HG03108 (cell line): Measurements from ENCODE around the gene GCN1.

Experiments used
- ATAC-seq: cut with Tn5 transposase; IDR thresholded peaks from one replicate; pipeline ENCODE4 v1.9.1; 2021; ENCODE audit warnings: moderate library complexity; ENCODE audit not compliant: unreplicated experiment

GCN1 gene

GRCh38 chr12:120229071-120229486, 34.6 kb upstream of the GCN1 start:
- ATAC-seq: no peak

DNA sequence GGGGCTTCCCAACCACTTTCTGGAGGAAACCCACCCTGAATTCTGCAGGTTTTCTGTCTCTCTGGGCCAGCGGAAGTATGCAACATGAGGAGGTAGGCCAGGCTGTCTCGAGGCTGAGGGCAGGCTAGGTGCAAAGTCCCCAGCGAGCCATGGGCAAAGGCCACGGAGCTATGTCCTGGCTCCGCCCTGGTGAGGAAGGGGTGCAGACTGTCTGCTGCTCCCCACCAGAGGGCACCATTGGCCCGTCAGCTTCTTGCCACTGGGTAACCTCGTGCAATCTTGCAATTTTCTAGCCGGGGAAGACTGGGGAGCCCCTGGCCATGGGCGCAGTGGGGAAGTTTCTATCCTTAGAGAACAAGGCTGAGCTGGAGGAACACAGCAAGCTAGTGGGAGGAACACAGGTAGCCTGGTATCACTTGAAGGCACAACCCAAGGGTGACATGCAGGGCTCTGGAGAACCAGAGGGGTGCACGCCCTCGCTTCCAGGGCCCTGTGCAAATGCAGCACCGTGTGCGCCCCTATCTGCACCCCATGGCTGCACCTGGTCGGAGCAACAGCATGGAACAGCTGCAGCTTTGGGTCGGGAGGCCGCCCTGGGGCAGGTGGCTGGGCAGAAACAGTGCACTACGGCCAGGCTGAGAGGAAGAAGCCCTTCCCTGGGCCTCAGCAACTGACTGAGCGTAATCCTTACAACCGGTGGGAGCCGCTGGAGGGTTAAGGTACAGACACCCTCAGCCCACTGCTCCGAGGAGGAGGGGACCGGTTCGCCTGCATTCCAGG, 34.0 kb upstream of the GCN1 start:
- ATAC-seq: no peak

- no peak for ATAC-seq
Measured at GRCh38 chr12:120228041-120228290, 33.5 kb upstream of the GCN1 start.

- no peak for ATAC-seq
Measured at GRCh38 chr12:120227233-120228040, 32.9 kb upstream of the GCN1 start.

DNA sequence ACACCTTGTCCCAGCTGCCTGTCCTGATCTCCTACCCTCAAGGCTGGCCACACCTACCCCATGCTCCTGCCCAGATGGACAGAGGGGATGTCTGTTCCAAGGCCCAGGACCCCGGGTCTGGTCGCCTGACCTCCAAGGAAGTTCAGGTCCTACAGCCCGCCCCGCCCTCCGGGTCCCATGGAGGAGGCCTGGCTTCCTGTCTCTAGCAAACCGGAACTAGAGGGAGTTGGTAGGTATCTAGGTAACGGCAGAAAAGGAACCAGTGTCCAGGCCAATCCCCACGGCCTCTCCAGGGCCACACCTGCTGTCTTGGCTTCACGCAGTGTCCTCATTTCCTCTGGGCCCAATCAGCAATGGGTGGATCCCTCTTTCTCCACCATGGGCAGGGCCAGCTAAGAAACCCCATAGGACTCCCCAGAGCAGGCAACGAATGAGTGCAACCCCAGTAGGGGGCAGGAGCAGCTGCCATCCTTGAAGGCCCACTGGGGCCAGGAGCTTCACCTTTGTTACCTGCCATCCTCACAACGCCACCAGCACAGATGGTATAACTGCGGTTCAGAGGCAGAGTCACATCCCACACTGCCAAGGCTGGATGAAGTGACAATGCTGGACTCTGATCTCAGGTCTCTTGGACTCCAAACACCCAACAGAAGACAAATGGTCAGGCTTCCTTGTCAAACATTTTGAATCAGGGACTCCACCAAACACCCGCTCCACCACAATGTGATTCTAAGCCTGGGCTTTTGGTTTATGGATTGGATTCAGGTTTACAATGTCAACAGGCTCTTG, 31.5 kb upstream of the GCN1 start:
- no peak for ATAC-seq

DNA sequence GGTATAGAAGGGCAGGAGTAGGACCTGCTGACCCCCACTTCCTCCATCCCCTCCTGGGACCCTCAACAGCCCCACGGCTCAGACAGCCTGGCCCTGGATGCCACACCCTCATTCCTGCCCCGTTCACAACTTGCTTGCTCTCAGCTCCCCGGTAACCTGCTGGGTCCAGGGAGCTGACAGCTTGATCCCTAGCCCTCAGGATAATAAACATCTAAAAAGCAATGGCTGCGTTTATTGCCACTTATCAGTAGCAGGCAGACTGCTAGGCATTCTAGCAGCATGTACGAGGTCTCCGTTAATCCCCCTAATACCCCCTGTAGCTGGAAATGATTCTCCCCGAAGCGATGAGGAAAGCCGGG, 30.7 kb upstream of the GCN1 start:
- no peak for ATAC-seq

- ATAC-seq: no peak
Measured at GRCh38 chr12:120224304-120225199, 30.0 kb upstream of the GCN1 start.

DNA sequence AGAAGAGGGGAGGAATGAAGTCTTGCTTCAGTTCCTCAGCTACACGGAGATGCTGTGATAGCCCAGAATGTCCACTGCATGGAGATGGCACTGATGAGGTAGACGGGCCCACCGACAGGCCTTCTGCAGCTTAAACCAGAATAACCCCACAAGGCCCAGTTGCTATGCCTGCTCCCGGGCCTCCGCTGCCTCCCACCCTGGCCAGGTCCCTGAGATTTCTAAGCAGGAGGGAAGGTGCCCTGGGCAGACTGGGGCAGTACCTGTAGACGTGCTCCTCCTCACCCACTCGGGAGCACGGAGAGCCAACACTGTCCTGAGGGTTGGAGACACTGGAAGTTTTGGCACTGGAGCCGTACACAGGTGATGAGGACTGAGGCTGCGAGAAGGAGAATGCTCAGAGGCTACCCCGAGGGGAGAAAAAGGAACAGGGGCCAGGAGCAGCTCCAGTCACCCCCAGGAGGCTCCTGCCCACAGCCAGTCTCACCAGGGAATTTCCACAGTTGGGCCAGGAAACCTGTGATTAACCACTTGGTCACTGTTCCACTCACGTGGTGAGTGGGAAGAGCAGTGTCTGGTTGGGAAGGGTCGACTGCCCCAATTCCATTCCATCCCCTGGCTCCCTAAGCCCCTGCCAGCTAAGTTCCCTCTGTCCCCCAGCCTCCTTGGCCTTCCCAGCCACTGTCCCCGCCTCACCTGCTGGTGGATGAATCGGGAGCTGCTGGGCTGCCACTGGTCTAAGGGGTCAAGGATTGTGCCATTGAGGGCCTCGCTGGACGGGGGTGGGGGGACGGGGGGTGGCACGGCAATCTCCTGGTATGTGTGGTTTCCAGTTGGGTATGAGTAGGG, 29.2 kb upstream of the GCN1 start:
- ATAC-seq: no peak

DNA sequence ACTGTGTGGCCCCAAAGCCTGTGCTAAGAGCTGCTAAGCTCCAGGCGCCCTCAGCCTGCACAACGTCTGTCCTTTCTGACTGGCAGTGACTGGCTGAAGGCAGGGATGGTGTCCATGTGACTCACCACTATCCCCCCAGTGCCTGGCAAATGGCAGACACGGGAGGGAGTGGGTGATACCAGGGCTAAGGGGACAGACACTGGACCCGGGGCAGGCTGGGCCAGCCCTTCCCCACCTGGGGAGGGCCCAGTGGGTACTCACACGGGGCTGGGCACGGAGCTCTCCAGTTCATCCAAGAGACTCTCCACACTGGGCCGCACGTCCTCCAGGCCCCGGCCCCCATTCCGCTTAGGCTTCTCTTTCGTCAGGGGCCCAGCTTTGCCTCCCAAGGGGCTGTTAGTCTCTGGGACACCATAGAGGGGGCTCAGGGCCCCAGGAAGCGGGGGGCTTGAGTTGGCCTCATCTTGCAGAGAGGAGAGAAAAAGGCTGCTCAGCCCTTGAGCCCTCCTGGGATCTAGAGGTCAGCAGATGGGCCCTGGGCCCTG, 27.8 kb upstream of the GCN1 start:
- ATAC-seq: no peak

DNA sequence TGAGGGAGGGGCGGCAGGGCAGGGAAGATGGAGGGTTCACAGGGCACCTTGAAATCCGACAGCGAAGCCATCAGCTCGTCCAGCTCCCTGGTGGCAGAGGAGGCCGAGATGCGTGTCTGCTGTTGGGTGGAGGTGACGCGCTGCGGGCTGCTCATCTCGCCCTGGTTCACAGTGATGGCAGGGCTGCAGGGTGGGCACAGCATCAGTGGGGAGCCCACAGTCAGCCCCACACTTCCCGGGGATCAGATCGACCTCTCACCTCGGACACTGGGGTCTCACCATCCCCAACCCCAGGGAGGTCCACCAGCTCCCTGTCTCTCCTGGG, 27.0 kb upstream of the GCN1 start:
- no peak for ATAC-seq

GRCh38 chr12:120220838-120221575, 26.5 kb upstream of the GCN1 start:
- ATAC-seq: no peak

GRCh38 chr12:120218680-120219606, 24.4 kb upstream of the GCN1 start:
- ATAC-seq: no peak

DNA sequence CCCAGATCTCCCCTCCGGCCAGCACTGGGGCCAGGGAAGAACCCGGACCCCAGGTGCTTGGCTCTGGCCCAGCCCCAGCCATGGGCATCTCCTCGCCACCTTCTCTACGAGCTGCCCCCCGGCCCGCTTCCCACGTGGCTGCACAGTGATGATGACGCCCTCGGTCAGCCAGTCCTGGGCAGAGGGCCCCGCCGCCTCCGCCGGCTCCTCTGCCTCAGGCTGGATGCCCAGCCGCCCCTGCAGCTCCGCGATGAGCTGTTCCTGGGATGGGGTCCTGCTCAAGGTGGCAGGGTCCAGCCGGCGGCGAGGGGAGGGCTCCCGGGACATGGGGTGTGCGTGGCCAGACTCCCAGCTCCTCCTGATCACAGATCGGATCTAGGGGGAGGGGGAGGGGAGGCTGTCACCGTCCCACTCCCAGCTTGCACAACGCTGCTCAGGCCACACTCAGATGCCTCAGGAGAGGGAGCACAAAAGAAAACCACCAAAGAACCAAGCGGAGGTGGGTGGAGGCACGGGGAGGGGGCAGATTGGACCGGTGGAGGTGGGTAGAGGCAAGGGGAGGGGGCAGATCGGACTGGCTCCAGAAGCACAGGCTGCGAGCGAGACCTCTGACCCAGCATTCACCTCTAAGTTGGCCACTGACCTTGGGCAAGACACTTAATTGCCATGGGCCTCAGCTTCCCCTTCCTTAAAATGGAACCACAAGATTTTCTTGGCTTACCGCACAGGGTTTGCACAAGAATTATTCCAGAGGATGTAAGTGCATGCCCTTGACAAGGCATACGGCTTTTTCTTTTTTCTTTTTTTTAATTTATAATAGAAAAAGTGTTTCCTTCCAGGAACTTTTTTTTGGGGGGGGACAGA, 22.5 kb upstream of the GCN1 start:
- ATAC-seq: no peak

DNA sequence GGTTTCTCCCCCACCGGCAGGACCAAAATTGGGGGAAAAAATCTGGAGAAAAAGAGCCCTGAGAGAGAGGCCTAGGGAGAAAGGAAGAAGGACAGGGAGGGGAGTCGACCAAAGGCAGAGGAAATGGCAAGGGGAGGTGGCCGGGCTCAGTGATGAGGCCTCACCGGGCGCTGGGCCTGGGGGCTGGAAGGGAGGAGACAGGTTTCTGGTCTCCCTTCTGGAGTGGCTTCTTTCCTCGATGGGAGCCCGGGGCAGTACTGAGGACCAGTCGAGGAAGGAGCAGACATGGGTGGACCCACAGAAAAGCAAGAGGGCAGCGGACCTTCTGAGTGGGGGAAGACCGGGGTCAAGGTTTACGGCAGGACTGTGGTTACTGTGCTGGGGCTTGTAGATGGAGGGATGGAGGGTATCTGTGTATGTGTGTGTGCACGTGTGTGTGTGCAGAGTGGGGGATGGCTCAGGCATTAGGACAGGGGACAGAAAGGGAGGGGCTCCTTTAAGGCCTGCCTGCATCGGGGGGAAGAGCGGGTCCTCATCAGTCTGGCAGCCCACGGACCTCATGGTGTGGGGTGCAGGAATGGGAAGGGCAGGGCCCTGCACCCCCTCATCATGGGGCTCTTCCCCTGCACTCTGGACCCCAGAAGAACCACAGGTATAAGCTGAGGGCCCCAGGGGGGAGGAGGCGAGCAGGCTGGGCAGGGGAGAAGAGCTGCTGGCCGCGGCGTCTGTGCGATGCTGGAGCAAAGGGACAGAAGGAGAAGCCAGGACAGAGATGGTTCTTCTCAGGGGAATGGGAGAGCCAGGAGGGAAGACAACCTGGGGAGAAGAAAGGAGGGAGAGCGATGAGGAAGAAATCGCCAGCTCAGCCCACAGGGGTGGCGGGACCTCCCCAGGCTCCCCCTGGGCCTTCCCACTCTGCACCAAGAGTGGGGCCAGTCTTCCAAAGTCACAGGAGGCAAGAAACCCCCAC, 21.5 kb upstream of the GCN1 start:
- ATAC-seq: no peak

DNA sequence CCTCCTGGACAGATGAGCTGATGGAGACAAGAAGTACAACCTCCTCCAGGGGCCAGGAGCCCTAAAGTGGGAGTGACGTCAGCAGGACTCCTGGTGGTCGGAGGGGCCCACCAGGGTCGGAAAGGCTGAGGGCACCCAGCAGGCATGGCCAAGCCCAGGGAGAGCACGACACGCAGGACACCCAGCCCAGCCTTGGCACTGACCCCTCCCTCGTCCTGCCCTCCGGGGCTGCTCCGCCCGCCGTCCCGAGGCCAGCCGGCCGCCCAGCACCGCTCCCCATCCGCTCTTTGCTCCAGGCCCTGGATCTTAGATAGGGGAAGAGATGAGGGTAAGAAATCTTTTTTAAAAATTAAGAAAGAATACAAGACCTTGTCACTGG, 20.8 kb upstream of the GCN1 start:
- ATAC-seq: no peak
